ENCODE results near the gene POU2F2. TPM values are rescaled to one million over a fixed set of nuclear protein-coding genes. Genes with fewer than 3 reads are reported as not detected.
A peak's percentile ranks its signal among the peaks of the same experiment; 100 is the strongest.

The POU2F2 gene
- 0.10 and 0.16 TPM in 2 replicates for total RNA-seq (2014; rRNA removed; shearing (Covaris generic))

DNA sequence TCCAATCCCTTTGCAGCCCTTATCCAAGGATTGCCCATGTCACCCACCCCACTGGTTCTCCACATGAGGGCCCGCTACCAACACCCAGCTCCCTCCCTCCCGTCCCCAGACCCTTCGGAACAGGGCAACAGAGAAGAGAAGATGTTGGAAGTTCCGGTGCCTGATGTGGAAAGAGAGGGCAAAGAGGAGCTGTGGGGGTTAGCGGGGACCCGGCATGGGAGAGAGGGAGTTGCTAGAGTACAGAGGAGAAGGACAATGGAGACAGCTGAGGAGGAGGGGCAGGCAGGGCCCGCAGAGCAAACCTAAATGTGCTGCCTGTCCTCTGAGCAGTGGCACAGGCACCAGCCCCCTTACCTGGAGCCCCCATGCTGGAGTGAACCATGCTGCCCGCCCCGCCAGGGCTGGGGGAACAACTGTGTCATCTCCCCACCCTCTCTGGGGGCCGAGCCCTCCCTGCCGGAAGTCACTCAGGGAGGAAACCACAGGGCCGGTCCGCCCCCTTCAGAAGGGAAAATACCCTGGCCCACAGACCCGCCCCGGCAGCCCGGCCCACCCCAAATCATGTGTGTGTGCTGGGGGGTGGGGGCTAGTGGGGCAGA is at the start of gene POU2F2:
POU2F2 (minus strand) TSS at position 417 of the 599 bp plus-strand sequence; CDS start at position 382, 35 bp downstream.
- DNase-seq: no peak
- Histone ChIP-seq H3K4me1 (peaks cover 13% of the 10 kb centered on the region), H3K27me3 (peaks cover 30% of the 10 kb centered on the region), H3K27ac (no peak within 1 kb of the TSS), H3K36me3 (no peaks in the 10 kb centered on the region), H3K9me3 (replicated peaks) (no peaks in the 10 kb centered on the region), H3K4me3 (no peak within 1 kb of the TSS)

DNA sequence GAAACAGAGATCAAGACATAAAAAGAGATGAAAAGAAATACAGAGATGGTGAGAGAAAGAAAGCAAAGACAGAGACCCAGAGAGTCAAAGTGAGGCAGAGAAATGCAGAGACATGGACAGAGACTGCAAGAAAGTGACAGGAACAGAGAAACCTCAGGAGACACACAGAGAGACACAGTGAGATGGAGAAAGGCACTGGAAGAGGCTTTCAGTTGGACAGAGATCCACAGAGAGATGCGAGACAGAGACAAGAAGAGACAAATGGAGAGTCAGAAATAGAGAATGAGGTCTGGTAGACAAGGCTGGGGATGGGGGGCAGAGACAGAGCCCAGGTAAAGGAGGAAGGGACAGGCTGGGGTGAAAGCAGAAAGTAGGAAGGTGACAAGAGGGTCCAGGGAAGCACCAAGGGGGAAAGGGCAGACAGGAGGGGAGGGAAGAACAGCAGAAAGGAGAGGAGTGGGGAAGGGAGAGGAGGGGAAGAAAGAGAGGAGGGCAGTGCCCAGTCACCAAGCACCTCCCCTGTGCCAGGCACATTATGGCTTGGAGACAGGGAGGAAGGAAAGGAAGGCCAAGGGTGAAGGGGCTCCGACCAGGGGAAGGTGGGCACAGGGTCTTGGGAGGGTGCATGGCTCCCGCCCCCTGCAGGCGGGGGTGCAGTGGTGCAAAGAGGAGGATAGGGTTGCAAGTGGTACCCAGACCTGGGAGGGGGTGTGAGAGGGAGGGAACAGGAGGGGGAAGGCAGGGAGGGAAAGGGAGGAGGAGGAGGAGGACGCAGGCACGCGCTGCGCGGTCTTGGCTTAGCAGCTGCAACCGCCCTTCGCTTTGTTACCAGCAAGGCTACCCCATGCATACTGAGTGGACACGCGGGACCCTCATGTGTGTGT is 46.8 kb upstream of the POU2F2 start:
- Histone ChIP-seq H3K36me3 (no peaks in the 10 kb centered on the region), H3K27ac (no peak overlapping the region), H3K9me3 (replicated peaks) (no peaks in the 10 kb centered on the region), H3K4me3 (no peak overlapping the region), H3K4me1 (no peaks in the 10 kb centered on the region), H3K27me3 (peaks cover 39% of the 10 kb centered on the region)
- DNase-seq: peak; percentile 24 to 26

DNA sequence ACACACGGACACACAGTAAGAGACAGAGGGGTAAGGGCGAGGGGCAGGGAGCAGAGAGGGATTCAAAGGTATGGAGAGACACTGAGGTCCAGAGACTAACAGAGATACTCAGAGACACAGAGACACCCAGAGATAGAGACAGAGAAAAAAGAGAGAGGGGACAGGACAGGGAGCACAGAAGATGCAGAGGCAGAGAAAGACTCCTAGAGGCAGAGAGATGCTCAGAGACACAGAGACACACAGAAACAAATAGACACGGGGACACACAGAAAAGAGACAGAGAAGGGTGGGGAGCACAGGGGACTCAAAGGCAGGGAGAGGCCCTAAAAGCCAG is 45.4 kb upstream of the POU2F2 start:
- H3K27me3 ChIP-seq: peaks cover 40% of the 10 kb centered on the region
- DNase-seq: no peak

DNA sequence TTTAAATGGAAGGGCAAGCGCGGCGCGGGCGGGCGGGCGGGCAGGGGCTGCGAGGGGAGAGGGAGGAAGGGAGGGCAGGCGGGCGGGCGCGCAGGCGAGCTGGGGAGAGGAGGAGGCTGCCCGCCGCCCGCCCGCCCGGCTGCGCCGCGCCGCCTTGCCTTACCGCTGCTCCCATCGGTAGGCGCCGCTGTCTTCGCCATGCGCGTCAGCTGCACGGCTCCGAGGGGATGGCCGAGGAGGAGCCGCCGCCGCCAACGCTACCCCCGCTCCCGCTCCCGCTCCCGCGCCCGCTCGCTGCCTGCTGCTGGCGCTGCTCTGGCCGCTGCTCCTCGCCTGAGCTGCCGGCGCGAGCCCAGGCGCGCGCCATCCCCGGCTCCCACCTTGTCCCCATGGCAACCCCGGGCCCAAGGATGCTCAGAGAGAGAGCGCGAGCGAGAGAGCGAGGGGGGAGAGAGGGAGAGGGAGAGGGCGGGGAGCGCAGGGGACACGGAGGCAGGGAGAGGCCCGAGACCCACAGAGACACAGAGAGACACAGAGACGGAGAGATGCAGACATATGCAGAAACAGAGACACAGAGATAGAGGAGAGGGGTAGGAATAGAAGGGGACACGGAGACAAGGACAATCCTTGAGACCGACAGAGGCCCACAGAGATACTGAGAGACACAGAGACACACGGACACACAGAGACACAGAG is 44.9 kb upstream of the POU2F2 start:
- DNase-seq: peak; percentile 77 to 79
- H3K4me1 ChIP-seq: no peaks in the 10 kb centered on the region
- H3K9me3 ChIP-seq (replicated peaks): no peaks in the 10 kb centered on the region
- H3K27me3 ChIP-seq: peaks cover 40% of the 10 kb centered on the region
- peak overlapping the region; percentile 24; the same call in 1 of the 2 replicates for H3K4me3 ChIP-seq
- H3K27ac ChIP-seq: no peak overlapping the region
- no peaks in the 10 kb centered on the region for H3K36me3 ChIP-seq

More for the DNA sequence above, 45.4 kb upstream of the POU2F2 start:
- Histone ChIP-seq H3K27ac (no peak overlapping the region), H3K4me3 (no peak overlapping the region), H3K36me3 (no peaks in the 10 kb centered on the region), H3K9me3 (replicated peaks) (no peaks in the 10 kb centered on the region), H3K4me1 (no peaks in the 10 kb centered on the region)

DNA sequence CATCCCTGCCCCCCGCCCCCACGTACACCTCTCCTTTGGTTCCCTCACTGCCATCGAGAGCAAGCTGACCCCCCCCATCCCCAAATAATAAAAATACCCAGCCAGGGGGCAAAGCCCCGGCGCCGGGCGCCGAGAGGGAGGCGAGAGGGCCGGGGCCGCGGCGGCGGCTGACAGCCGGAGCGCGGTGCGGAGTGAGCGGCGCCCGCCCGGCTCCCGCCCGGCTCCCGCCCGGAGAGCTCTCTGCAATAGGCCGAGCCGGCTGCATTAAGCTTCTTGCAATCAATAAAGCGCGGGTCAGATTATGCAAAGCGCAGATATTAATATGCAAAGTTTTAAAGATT is 44.4 kb upstream of the POU2F2 start:
- peak overlapping the region; percentile 24 for H3K4me3 ChIP-seq
- no peaks in the 10 kb centered on the region for H3K9me3 ChIP-seq (replicated peaks)
- H3K27me3 ChIP-seq: peaks cover 40% of the 10 kb centered on the region
- peak in 1 of 2 experiments; percentile 27 for DNase-seq
- no peak overlapping the region for H3K27ac ChIP-seq
- no peaks in the 10 kb centered on the region for H3K36me3 ChIP-seq
- H3K4me1 ChIP-seq: no peaks in the 10 kb centered on the region

DNA sequence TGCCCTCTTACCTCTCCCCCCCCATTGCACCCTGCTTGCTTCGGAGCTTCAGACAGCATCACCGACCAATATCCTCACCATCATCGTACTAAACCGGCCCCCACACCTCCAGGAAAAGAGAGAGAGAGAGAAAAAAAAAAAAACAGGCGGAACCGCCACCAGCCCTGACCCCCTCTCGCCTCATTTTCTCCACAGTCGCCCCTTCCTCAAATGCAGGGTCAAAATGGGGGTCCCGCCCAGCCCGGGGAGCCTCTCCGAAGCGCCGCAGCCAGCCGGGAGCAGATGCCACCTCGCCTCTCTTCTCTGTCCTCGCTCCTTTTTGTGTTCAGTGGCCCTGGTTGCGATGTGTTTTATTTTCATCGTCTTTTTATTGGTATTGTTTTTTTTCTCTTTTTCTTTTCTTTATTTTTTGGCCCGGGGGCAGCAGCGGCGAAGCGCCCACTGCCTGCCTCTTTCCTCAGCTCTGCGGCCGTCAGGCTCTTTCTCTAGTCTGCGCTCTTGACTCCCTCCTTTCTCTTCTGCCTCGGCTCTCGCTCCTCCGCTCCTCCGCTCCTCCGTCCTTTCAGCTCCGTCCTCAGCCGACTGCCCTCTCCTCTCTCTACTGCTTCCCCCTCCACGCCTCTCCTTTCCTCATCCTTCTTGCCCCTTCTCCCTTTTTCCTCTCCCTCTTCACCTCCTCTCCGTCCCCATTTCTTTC is 43.9 kb upstream of the POU2F2 start:
- Histone ChIP-seq H3K9me3 (replicated peaks) (no peaks in the 10 kb centered on the region), H3K36me3 (no peaks in the 10 kb centered on the region), H3K27me3 (peaks cover 41% of the 10 kb centered on the region), H3K4me3 (peak overlapping the region; percentile 24), H3K27ac (no peak overlapping the region), H3K4me1 (no peaks in the 10 kb centered on the region)
- no peak for DNase-seq

DNA sequence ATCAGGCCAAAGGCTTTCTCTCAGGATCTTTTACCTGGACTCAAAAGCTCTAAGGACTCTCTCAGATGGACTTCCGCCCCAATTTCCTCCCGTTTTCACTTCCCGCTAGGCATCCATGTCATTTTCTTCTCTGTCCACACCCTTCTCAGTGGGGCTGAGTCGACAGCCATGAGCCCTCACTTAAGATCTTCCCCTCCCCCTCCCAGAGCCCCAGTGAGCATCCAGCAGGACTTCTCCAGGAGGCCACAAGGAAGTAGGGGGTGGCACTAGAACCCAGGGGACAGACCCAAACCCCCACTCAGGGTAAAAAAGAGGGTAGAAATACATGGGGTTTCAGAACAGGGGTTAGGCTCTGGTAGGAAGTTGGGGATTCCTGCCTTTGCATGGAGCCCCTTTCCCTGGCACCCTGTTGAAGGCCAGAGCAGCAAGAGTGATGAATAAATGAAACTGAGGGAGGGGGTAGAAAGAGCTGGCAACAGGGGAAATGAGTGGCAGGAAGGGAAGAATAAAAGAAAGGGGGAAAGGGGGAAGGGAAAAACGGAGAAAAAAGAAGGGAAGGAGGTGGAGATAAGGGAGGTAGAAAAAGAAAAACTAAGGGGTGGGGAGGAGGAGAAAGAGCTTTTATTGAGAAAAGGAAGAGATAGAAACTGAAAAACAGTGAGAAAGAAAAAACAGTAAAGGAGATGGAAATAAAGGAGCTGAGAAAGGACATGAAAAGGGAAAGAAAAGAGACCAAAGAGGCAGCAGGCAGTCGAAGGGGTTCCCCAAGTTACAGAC is 42.9 kb upstream of the POU2F2 start:
- Histone ChIP-seq H3K4me3 (no peak overlapping the region), H3K36me3 (no peaks in the 10 kb centered on the region), H3K4me1 (no peaks in the 10 kb centered on the region), H3K27ac (no peak overlapping the region), H3K9me3 (replicated peaks) (no peaks in the 10 kb centered on the region), H3K27me3 (peaks cover 43% of the 10 kb centered on the region)
- no peak for DNase-seq

DNA sequence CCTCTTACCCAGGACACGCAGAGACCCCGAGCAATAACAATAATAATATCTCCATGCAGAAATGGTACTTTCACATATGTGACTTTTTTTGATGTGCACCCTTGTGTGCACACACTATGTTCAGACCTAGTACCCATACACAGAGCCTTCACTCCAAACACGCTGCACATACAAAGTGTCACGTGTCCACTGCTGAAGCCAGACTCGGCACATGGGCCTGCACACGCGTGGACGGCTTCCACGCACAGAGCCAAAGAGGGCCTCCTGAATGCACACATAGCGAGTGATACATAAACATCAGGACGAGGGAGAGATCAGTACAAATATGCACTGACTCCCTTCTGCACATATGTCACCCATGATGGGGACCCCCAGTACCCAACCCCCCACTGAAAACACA is 41.9 kb upstream of the POU2F2 start:
- Histone ChIP-seq H3K4me1 (no peaks in the 10 kb centered on the region), H3K27me3 (peaks cover 42% of the 10 kb centered on the region), H3K4me3 (no peak overlapping the region), H3K36me3 (no peaks in the 10 kb centered on the region), H3K9me3 (replicated peaks) (no peaks in the 10 kb centered on the region), H3K27ac (no peak overlapping the region)
- DNase-seq: no peak

DNA sequence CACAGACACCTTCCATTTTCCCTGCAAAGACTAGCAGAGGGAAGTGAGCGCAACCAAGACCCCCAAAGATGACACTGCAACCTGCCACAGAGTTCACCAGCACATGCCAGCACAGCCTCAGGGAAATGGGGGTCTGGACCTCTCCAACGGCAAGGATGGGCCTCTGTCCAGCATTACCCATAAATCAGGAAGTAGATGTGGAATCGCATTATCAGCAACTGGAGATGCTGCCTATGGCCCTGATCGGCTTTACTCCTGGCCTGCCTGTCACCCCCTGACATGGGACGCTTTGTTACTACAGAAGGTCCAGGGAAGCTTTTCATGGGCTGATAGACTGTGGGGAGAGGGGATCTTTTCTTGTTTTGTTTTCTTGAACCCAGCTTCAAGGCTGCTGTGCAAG is 41.4 kb upstream of the POU2F2 start:
- H3K27me3 ChIP-seq: peaks cover 42% of the 10 kb centered on the region
- H3K4me1 ChIP-seq: no peaks in the 10 kb centered on the region
- no peak for DNase-seq
- no peaks in the 10 kb centered on the region for H3K36me3 ChIP-seq
- no peak overlapping the region for H3K4me3 ChIP-seq
- no peak overlapping the region for H3K27ac ChIP-seq
- no peaks in the 10 kb centered on the region for H3K9me3 ChIP-seq (replicated peaks)

DNA sequence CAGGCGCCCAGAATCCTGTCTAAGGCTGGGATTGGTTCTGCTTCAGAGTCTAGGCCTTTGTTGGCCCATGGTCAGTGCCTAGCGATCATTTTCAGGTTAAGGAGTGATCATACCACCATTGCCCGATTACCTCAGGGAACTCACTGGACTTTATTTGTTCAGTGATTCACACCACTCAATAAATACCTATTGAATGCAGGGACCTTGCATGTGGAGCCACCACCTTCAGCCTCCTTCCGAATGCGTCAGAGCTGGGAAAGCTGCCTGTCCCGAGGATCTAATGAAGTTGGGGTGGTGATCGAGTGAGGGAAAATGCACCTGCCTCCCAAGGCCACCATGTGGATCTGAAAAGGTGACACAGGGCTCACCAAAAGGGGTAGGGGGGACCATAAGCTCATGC is 40.0 kb upstream of the POU2F2 start:
- Histone ChIP-seq H3K27me3 (peaks cover 29% of the 10 kb centered on the region), H3K9me3 (replicated peaks) (no peaks in the 10 kb centered on the region), H3K27ac (no peak overlapping the region), H3K4me1 (no peaks in the 10 kb centered on the region), H3K4me3 (no peak overlapping the region), H3K36me3 (no peaks in the 10 kb centered on the region)
- DNase-seq: no peak

DNA sequence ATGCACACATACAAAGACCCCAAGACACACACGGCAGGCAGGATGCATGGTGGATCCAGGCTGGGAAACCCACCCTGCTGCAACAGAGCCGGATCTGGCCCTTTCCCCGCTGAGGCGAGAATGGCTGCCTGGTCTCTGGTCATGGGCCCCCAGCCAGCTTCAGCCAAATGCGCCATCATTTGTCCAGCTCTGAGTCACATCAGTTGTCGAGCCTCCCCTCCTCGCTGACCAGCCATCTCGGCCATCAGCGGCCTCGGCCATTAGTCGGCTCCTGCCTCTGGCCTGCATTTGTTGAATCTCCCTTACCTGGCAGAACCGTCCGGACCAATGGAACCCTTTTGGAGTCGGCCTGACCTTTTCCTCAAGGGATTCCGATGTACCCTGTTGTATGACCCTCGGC is 38.5 kb upstream of the POU2F2 start:
- DNase-seq: no peak
- Histone ChIP-seq H3K4me1 (no peaks in the 10 kb centered on the region), H3K27ac (no peak overlapping the region), H3K36me3 (no peaks in the 10 kb centered on the region), H3K9me3 (replicated peaks) (no peaks in the 10 kb centered on the region), H3K4me3 (no peak overlapping the region), H3K27me3 (peaks cover 31% of the 10 kb centered on the region)

DNA sequence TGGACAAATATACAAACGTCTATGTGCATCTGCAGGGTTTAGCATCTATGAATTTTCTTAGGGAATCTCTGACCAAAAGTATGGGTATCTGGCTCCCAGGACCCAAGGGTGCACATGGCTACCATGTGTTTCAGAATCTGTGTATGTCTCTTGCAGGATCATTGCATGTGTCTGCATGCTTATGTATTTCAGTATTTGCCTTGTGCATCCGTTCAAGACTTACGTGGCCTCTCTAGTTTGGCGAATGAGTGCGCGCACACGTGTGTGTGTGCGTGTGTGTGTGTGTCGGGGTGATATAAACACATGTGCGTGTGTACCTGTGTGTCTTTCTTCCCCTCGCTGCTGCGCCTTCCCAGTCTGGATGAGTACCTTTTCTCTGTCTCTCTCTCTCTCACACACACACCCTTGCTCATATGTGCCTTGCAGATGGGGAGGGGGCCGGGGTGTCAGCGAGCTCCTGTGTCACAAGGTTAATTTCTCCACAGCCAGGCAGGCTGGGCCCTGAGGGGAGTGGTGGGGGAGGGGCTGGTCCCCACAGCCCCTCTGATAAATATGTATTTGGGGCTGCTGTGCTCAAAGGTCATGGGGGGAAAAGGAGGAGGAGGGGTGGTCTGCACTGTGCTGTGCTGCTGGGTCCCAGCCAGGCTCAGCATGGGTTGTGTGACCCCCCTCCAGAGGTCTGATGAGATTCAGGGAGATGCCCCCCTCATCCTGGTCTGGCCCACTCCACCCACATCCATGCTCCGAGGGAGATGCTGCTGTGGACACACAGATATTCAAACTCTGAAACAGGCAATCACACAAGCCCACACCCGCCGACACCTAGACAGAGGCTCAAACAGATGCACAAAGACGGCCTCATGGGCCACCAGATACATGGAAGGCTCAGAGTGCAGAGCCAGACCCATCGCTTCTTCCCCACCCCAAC is 37.5 kb upstream of the POU2F2 start:
- H3K9me3 ChIP-seq (replicated peaks): no peaks in the 10 kb centered on the region
- no peaks in the 10 kb centered on the region for H3K36me3 ChIP-seq
- DNase-seq: no peak
- H3K27ac ChIP-seq: no peak overlapping the region
- H3K27me3 ChIP-seq: peaks cover 23% of the 10 kb centered on the region; the same call in 1 of the 2 replicates
- no peak overlapping the region for H3K4me3 ChIP-seq
- no peaks in the 10 kb centered on the region for H3K4me1 ChIP-seq

DNA sequence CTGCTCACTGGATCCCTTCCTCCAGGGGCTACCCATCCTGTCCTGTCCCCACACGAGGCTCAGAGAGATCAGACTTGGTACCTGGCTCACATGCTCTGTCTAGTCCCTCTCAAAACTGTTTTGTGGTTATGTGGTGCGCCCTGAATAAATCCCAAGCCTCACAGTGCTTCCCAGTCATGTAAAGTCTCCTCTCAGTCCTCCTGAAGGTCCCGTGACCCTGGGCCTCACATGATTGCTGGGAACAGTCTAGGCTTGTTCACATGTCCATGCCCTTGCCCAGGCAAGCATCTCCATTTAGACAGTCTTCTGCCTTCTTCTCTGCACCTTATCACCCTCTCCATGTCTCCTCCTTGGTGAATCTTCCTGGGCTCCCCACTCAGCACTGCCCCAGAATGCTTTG is 36.0 kb upstream of the POU2F2 start:
- H3K27me3 ChIP-seq: peaks cover 22% of the 10 kb centered on the region
- no peaks in the 10 kb centered on the region for H3K4me1 ChIP-seq
- no peak overlapping the region for H3K27ac ChIP-seq
- no peak overlapping the region for H3K4me3 ChIP-seq
- no peaks in the 10 kb centered on the region for H3K36me3 ChIP-seq
- DNase-seq: no peak
- H3K9me3 ChIP-seq (replicated peaks): no peaks in the 10 kb centered on the region

All from SJCRH30 (cell line).